Right lobe of liver (tissue), 6 donors: ENCODE results near the gene MC2R. TPM values are rescaled to one million over a fixed set of nuclear protein-coding genes. Genes with fewer than 3 reads are reported as not detected.

Experiments used
- ATAC-seq, 4 donors: fragments of 200-7000 bp; cut with Tn5 transposase; one replicate each; pipeline ENCODE4 v1.9.1; 2020; ENCODE audit warnings: mild to moderate bottlenecking in 4 of 4, moderate library complexity in 4 of 4
- DNase-seq, 3 donors: peaks; one replicate each; pipeline ENCODE4 v3.0.0-alpha.2; 2020
- H3K27ac ChIP-seq, 3 donors: fragments of 200-600 bp; one replicate each; pipeline ENCODE4 v1.8.0; 2022
- H3K27me3 ChIP-seq, 2 donors: fragments of 200-600 bp; one replicate each; pipeline ENCODE4 v1.8.0; 2022
- H3K36me3 ChIP-seq, 4 donors: fragments of 200-600 bp; sonication (generic) in 1 of 4; one replicate each; pipeline versions ENCODE4 v1.5.1 to v1.8.0; 2017 to 2022; ENCODE audit warnings: control low read depth in 1 of 4
- H3K4me1 ChIP-seq, 4 donors: fragments of 200-600 bp; sonication (generic) in 1 of 4; one replicate each; pipeline versions ENCODE4 v1.5.1 to v1.8.0; 2017 to 2022; ENCODE audit warnings: control low read depth in 1 of 4
- H3K4me3 ChIP-seq, 3 donors: fragments of 200-600 bp; one replicate each; pipeline ENCODE4 v1.8.0; 2022
- H3K9me3 ChIP-seq, 4 donors: fragments of 200-600 bp; sonication (generic) in 1 of 4; one replicate each; pipeline versions ENCODE4 v1.5.1 to v1.8.0; 2017 to 2022; ENCODE audit warnings: control low read depth in 1 of 4
- POLR2A ChIP-seq: fragments of 450-650 bp; IDR thresholded peaks from one replicate; pipeline ENCODE4 v1.6.1; 2017; ENCODE audit warnings: antibody characterized with exemption, mild to moderate bottlenecking
- WGBS: methylation state at CpG from one replicate; pipeline ENCODE4 v1.1.6; 2018; ENCODE audit warnings: low coverage, low lambda C conversion rate; ENCODE audit not compliant: insufficient coverage; ENCODE audit errors: missing lambda C conversion rate; 5-methylcytosine and 5-hydroxymethylcytosine counted together
- intact Hi-C, 2 donors: fragments of 100-400 bp; cut with DNase I; formaldehyde crosslinking; loops; one replicate each; pipeline versions ENCODE4 v1.11.2 to v1.14.1; 2022
- total RNA-seq, 6 experiments: library from RNA; depleted of rRNA in 2 of 6; stranded (reverse); fragments of >200 nt in 2 of 6; fragmentation: NEBNext Ultra II Directional in 3 of 6; extraction: Animal tissue kit (Norgen Biotek cat#: 25700) in 3 of 6; gene quantifications; one replicate each; pipeline versions ENCODE4 v1.1.0 to v1.2.4, GENCODE V29; 2016 to 2023
- TF ChIP-seq, protein P1 (sequence below), 4 donors: fragments of 200-600 bp in 3 of 4; fragments of 450-650 bp in 1 of 4; IDR thresholded peaks; one replicate each; pipeline versions ENCODE4 v1.5.1 to v1.8.0; 2016 to 2022; ENCODE audit warnings: antibody characterized with exemption in 4 of 4, mild to moderate bottlenecking in 2 of 4
- donor health status: DM: no; HTN: yes; CAD: no.
- donor health status: DM: no; HTN: no; CAD: no.
- donor health status: DM: no; HTN: no; CAD: no.
- donor health status: DM: no; HTN: yes; CAD: no.
- donor health status: DM: no; HTN: yes; CAD: no.

Gene MC2R
- total RNA-seq, 6 experiments from 2014 or later, result 0.04 TPM; not detected in 5

DNA sequence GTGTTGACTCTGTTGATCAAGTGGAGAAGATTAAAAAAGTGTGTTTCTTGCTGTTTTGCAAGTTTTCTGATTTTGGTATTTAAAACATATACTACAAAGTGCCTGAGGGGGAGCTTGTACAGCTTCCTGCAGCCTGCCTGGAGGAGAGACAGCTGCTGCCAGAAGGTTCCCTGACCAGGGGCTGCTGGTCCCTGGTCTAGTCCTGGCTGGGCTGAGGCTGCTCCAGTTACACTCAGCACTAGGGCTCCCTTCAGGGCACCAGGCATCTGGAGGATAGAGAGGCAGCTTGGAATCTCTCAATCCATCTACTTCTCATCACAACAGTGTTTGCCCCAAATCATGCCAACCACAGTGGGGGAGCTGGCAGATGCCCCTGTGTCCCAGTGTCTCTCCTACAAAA is 4.8 kb downstream of the MC2R start:
- TF ChIP-seq, protein P1, sequence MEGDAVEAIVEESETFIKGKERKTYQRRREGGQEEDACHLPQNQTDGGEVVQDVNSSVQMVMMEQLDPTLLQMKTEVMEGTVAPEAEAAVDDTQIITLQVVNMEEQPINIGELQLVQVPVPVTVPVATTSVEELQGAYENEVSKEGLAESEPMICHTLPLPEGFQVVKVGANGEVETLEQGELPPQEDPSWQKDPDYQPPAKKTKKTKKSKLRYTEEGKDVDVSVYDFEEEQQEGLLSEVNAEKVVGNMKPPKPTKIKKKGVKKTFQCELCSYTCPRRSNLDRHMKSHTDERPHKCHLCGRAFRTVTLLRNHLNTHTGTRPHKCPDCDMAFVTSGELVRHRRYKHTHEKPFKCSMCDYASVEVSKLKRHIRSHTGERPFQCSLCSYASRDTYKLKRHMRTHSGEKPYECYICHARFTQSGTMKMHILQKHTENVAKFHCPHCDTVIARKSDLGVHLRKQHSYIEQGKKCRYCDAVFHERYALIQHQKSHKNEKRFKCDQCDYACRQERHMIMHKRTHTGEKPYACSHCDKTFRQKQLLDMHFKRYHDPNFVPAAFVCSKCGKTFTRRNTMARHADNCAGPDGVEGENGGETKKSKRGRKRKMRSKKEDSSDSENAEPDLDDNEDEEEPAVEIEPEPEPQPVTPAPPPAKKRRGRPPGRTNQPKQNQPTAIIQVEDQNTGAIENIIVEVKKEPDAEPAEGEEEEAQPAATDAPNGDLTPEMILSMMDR (IDR thresholded peaks at IDR 0.05), result no peak
- TF ChIP-seq POLR2A, result no peak
- Histone ChIP-seq H3K27me3 (no peaks in the 10 kb centered on the region), H3K4me3 (no peak overlapping the region), H3K36me3 (no peaks in the 10 kb centered on the region), H3K4me1 (no peaks in the 10 kb centered on the region), H3K9me3 (no peaks in the 10 kb centered on the region), H3K27ac (no peak overlapping the region)
- intact Hi-C loops, result no loop called here
- DNase-seq (no peak), ATAC-seq (no peak)

DNA sequence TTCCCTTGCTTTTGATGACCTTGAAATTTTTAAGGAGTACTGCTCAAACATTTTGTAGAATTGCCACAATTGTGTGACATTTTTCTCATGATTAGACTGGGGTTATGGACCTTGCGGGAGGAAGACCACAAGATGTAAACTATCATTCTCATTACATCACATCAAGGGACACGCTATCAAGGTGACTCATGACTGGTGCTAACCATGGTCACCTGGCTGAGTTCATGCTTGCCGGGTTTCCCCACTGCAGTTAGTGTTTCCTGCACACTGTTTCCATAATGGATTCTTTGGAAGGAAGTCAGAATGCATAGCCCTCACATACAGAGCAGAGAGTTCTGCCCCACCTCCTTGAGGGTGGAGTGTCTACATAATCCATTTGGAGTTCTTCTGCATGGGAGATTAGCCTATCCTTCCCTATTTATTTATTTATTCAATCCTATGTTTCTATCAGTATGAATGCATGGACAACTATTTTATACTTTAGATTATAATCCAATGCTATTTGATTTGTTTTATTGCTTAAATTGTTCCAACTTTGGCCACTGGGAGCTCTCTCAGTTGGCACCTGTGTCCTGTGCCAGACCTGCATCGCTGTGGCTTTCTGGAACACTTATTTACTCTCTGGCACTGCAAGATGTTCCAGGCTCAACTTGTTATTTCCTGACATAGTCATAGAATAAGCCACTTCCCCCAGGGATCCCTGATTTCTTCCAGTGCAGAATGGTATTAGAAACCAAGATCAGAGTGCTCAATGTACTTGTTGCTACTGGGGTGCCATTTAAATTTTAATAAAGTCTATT is 6.0 kb downstream of the MC2R start:
- 66% methylated on average over 4 of the region's 4 CpGs for WGBS
- intact Hi-C loops, result no loop called here
- TF ChIP-seq POLR2A, result no peak
- TF ChIP-seq, protein P1 (IDR thresholded peaks at IDR 0.05), result no peak
- no peaks in the 10 kb centered on the region for H3K4me1 ChIP-seq
- H3K36me3 ChIP-seq, result no peaks in the 10 kb centered on the region
- no peaks in the 10 kb centered on the region for H3K27me3 ChIP-seq
- H3K9me3 ChIP-seq, result no peaks in the 10 kb centered on the region
- DNase-seq (no peak), ATAC-seq (peak in 2 of 4 donors; percentile 32 to 34)
- no peak overlapping the region for H3K27ac ChIP-seq
- no peak overlapping the region for H3K4me3 ChIP-seq

DNA sequence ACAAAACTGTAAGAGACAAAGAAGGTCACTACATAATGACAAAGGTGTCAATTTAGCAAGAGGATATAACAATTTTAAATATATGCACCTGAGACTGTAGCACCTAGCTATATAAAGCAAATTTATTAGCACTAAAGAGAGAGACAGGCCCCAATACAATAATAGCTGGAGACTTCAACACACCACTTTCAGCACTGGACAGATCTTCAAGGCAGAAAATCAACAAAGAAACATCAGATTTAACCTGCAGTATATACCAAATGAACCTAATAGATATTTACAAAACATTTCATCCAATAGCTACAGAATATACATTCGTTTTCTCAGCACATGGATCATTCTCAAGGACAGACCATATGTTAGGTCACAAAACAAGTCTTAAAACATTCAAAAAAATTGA is 14.7 kb downstream of the MC2R start:
- no peak overlapping the region for H3K4me3 ChIP-seq
- ATAC-seq, result no peak
- H3K9me3 ChIP-seq, result no peaks in the 10 kb centered on the region
- WGBS, result 16% methylated on average over 1 of the region's 1 CpG
- H3K27ac ChIP-seq, result no peak overlapping the region
- TF ChIP-seq POLR2A, result no peak
- TF ChIP-seq, protein P1 (IDR thresholded peaks at IDR 0.05), result no peak
- DNase-seq, result no peak
- no peaks in the 10 kb centered on the region for H3K27me3 ChIP-seq
- H3K36me3 ChIP-seq, result no peaks in the 10 kb centered on the region
- no peaks in the 10 kb centered on the region for H3K4me1 ChIP-seq
- intact Hi-C loops, result no loop called here

DNA sequence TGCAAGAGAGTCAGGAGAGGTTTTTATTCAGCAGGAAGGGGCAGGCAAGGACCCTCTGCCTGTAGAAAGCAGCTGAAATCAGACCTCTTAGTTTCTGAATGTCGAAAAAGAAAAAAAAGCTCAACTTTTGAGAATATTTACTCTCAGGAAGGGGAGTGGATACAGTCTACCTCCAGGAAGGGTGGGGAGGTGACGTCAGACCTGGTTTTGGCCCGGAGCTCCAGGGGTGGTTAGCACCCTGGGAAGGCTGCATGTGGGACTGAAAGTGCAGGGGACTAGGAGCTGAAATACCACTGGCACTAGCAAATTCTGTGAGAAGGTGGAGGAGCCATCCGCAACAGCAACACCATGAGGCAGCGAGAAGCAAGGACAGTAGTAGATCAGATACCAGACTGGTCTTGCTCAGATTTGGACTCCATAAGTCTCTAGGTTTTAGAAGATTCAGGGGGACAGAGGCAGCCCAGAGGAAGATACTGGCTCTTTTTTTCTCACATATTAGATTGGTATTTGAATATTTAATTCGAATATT is 19.8 kb downstream of the MC2R start:
- 33% methylated on average over 6 of the region's 6 CpGs for WGBS
- no peak for TF ChIP-seq POLR2A
- TF ChIP-seq, protein P1 (IDR thresholded peaks at IDR 0.05), result no peak
- Histone ChIP-seq H3K4me1 (no peaks in the 10 kb centered on the region), H3K9me3 (no peaks in the 10 kb centered on the region), H3K27ac (no peak overlapping the region), H3K27me3 (no peaks in the 10 kb centered on the region), H3K4me3 (no peak overlapping the region), H3K36me3 (no peaks in the 10 kb centered on the region)
- DNase-seq, result no peak
- no peak for ATAC-seq
- intact Hi-C loops, result no loop called here
